ENCODE data around the gene NHS.

Gene NHS

GRCh38 chrX:17403972-17404371 lies 29.0 kb downstream of the NHS start:
- H3K27ac ChIP-seq: no peak overlapping the region
- TF ChIP-seq CTCF (IDR thresholded peaks at IDR 0.05) (no peak), ZFX (IDR thresholded peaks at IDR 0.05; ENCODE audit: borderline replicate concordance) (no peak)

DNA sequence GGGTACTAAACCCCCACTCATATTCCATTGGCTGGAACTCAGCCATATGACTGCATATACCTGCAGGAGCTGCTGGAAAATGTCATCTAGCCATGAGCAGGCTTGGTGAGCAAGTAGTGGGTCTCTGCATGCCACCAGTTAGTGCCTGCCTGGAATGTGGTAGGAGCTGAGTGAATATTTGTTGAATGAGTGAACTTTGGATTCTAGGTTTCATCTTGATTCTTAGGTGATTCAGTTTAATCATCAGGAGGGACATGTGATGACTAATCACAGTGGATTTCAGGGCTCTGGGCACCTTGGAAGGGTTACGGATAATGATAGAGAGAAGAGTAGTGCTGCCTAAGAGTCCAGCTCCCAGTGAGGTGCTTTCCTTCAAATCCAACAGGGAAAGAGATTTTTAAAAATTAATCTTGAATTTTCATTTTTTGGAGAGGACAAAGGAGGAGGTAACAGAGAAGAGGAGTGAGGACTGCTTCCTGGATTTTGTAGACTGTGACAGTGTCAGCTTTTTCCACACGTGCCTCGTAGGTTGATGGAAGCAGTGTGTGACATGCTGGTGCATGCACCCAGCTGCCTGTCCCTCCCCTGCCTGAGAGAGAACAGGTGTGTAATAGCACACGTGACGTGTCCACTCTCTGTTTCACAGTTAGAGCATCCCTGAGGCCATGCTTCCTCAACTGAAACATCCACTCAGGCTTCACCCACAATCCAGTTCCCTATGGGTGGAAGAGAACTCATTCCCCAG lies 30.4 kb downstream of the NHS start:
- H3K27ac ChIP-seq: no peak overlapping the region
- TF ChIP-seq CTCF (IDR thresholded peaks at IDR 0.05) (no peak), ZFX (IDR thresholded peaks at IDR 0.05; ENCODE audit: borderline replicate concordance) (no peak)

- TF ChIP-seq CTCF (IDR thresholded peaks at IDR 0.05): no peak
- TF ChIP-seq ZFX (IDR thresholded peaks at IDR 0.05; ENCODE audit: borderline replicate concordance): no peak
- H3K27ac ChIP-seq: no peak overlapping the region
Measured at GRCh38 chrX:17409566-17410290, 34.7 kb downstream of the NHS start.

DNA sequence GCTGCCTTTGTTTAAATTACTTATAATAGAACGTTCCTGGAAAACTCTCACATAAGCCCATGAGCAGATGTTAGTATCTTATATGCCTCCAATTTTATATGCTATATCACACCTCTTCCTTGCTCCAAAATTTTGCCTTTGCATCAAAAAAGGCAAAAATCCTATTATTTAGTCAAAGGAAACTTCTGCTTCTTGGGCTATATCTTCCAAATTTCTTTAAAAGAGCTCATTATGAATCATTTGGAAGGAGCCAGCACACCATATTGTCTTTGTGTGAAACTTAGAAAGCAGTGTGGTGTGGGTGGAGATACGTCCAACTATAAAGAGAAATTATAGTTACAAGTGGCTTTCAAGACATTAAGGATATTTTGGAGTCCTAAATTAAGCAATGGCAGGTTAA lies 35.7 kb downstream of the NHS start:
- H3K27ac ChIP-seq: no peak overlapping the region
- TF ChIP-seq CTCF (IDR thresholded peaks at IDR 0.05) (no peak), ZFX (IDR thresholded peaks at IDR 0.05; ENCODE audit: borderline replicate concordance) (no peak)

- no peak for TF ChIP-seq CTCF (IDR thresholded peaks at IDR 0.05)
- no peak for TF ChIP-seq ZFX (IDR thresholded peaks at IDR 0.05; ENCODE audit: borderline replicate concordance)
- H3K27ac ChIP-seq: no peak overlapping the region
Measured at GRCh38 chrX:17411205-17411604, 36.2 kb downstream of the NHS start.

- no peak for TF ChIP-seq ZFX (IDR thresholded peaks at IDR 0.05; ENCODE audit: borderline replicate concordance)
- no peak for TF ChIP-seq CTCF (IDR thresholded peaks at IDR 0.05)
- H3K27ac ChIP-seq: no peak overlapping the region
Measured at GRCh38 chrX:17412692-17413091, 37.7 kb downstream of the NHS start.

DNA sequence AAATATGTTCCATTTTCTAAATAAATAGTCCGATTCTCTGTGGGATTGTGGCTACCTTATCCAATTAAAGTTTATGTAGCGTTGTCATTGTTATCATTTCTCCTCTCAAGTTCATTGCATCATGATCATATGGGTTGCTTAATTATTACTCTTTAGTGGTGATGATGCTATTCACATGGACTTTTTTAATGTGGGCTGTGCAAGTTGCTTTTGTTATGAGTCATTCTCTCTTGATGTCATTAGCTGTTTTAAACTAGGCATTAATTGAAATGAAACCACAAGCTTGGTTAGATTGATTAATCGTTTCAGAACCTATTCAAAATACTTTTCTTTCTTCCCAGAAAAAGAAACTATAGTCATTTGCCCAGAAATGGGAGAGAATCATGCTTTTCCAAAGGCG lies 38.2 kb downstream of the NHS start:
- TF ChIP-seq CTCF (IDR thresholded peaks at IDR 0.05) (no peak), ZFX (IDR thresholded peaks at IDR 0.05; ENCODE audit: borderline replicate concordance) (no peak)
- H3K27ac ChIP-seq: no peak overlapping the region
